Superior temporal gyrus (tissue), 1 donor: ENCODE measurements around the gene RRP1.

Experiments used
- DNase-seq: peaks from one replicate; pipeline ENCODE4 v3.0.0-alpha.2; 2016; ENCODE audit errors: extremely low spot score

RRP1 gene

GRCh38 chr21:43800566-43800965, 11.2 kb downstream of the RRP1 start:
- no peak for DNase-seq

- no peak for DNase-seq
Observed at GRCh38 chr21:43801006-43801783, 11.8 kb downstream of the RRP1 start.

GRCh38 chr21:43802713-43803313, 13.4 kb downstream of the RRP1 start:
- no peak for DNase-seq

- DNase-seq: no peak
Observed at GRCh38 chr21:43803558-43804300, 14.4 kb downstream of the RRP1 start.

GRCh38 chr21:43805275-43805800, 16.0 kb downstream of the RRP1 start:
- no peak for DNase-seq

GRCh38 chr21:43806017-43806710, 16.8 kb downstream of the RRP1 start:
- DNase-seq: no peak

GRCh38 chr21:43808367-43808766, 19.0 kb downstream of the RRP1 start:
- no peak for DNase-seq

- DNase-seq: no peak
Observed at GRCh38 chr21:43808832-43809251, 19.5 kb downstream of the RRP1 start.

GRCh38 chr21:43809346-43809799, 20.0 kb downstream of the RRP1 start:
- no peak for DNase-seq

GRCh38 chr21:43809853-43810504, 20.6 kb downstream of the RRP1 start:
- DNase-seq: no peak

GRCh38 chr21:43810505-43811261, 21.3 kb downstream of the RRP1 start:
- peak; percentile 71 for DNase-seq

GRCh38 chr21:43811262-43812105, 22.1 kb downstream of the RRP1 start:
- DNase-seq: no peak

- DNase-seq: no peak
Observed at GRCh38 chr21:43812139-43812821, 22.9 kb downstream of the RRP1 start.

GRCh38 chr21:43812957-43813655, 23.7 kb downstream of the RRP1 start:
- DNase-seq: no peak

GRCh38 chr21:43813656-43813980, 24.2 kb downstream of the RRP1 start:
- DNase-seq: no peak

GRCh38 chr21:43814215-43815106, 25.1 kb downstream of the RRP1 start:
- DNase-seq: no peak

- DNase-seq: no peak
Observed at GRCh38 chr21:43815107-43815613, 25.8 kb downstream of the RRP1 start.
